HG03469 (cell line): ENCODE results near the gene VWF.
"Not testable (repeated sequence)": the region's sequence is repeated elsewhere in the genome, so short reads cannot be mapped to it uniquely, and the experiment has no call there.

ENCODE experiments used
- ATAC-seq: cut with Tn5 transposase; IDR thresholded peaks from one replicate; pipeline ENCODE4 v1.9.1; 2021; ENCODE audit warnings: mild to moderate bottlenecking, moderate library complexity, moderate number of reproducible peaks; ENCODE audit not compliant: unreplicated experiment

The VWF gene

DNA sequence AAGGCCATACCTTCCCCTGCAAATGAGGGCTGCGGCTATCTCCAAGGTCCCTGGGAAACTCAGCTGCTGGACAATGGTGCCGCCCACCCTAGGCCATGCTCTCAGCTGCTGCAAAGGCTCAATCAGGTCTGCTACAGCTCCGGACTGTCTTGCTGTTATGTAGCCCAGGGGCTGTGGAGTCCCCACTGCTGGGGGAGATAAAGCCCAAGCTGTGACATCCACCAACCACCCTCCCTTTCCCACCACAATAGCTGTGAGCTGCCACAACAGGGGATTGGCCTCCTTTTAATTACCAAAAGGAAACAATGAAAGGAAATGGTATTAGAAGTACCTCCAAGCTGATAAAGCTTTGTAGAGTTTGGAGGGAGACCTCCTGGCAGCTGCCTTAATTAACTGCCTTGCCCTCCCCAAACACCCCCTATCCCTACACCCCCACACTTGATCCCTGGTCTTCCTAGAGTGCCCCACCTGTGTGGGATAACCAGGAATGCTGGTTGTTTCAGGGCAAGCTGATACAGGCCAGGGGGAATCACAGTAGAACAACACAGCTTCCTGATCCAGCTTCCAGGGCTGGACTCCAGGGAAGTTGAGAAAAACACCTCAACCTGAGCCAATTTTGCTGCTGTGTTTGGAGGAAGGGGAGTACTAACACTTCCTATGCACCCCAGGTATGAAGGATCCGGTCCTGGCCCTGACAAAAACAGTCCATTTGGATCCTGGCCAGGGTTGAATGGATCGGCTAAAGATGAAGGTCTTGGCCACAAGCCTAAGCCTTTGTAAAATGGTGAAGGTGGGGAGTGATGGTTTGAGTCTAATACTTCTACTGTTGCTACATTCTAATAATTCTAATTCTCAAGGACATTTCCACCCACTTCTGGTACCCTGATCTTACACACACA lies at the start of gene VWF:
TSS of gene VWF (minus strand) at position 260 of the 899 bp plus-strand sequence. CDS start 1,474 bp downstream, outside the sequence.
- no peak for ATAC-seq

DNA sequence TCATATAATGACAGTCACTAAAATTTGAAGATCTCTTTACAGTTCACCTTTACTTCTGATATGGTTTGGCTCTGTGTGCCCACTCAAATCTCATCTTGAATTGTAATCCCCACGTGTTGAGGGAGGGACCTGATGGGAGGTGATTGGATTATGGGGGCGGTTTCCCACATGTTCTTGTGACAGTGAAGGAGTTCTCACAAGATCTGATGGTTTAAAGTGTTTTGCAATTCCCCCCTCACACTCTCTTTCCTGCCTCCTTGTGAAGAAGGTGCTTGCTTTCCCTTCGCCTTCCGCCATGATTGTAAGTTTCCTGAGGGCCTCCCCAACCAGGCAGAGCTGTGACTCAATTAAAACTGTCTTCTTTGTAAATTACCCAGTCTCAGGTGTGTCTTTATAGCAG lies 48.4 kb upstream of the VWF start:
- ATAC-seq, result no peak

DNA sequence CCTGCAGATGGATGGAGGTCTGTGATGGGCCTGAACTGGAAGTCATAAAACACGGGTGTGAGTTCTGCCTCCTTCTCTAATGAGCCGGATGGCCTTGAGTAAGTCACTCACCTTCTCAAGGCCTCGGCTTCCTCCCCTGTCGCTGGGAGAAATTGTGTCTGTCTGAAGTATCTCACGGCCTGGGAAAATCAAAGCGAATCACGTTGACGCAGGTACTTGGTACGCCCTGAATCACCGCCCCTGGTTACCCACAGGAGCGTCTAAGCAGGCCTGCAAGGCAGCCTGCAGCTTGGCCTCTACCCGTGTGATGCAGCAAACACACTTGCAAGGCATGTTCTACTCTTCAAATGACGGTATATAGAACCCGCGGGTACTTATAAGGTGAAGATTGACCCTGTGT lies 47.6 kb upstream of the VWF start:
- ATAC-seq, result no peak

DNA sequence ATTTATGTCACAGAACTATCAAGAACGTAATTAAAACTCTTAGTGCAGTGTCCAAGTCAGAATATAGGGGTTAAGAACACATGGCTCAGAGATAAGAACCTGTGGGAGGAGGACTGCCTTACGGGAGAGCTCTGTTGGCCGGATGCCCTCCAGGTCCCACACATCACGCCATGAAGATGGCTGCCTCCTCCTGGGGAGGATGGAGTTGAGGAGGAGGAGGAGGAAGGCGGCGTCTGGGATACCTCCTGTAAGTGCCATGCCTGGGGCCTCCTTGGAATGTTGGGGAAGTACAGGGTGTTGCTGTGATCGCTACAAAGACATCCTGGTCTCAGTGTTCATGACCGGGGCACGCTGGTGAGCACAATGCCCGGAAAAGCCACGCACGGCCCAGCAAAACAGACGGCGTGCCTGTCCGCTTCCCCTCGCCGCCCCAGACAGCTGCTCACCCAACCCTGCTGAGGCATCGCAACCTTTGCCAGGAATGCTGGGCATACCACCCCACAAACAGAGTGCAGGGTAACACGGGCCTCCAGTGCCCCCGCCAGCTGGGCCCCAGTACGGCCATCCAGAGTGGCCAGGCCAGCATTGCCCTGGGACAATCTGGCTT lies 47.0 kb upstream of the VWF start:
- ATAC-seq, result no peak

DNA sequence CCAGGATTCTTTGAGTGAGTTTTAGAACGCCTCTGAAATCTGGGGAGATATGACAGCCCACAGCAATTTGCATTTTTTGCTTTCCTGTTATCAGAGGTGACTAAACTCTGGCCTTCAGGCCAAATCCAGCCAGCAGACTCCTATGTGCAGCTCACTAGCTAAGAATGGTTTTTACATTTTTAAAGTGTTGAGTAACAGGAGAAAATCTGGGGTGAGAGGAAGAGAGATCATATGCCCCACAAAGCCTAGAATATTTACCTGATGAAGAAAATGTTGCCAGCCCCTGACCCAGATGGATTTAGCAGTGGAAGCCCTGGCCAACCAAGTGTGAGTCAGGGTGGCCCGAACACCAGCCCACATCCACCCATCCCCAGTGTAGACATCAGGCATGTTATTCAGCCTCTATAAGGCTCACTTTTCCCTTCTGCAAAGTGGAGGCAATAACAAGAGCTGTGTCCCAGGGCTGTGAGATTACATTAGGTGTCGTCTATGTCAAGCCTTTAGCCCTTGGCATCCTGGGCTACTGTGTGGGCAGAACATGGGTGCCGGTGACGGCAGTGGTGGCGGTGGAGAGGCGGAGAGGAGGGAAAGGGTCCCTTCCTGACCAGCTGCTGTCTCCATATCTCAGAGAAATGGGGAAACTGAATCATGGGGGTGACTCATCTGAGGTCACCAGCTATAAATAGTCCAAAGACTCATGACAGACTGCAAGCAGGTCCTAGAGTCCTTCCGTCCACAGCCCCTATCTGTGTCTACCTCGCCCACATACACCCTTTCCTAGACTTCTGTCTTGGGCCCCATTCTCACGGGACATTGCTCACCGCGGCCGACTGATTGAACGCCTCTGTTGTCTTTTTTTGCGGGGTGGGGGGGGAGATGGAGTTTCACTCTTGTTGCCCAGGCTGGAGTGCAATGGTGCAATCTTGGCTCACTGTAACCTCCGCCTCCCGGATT lies 43.1 kb upstream of the VWF start:
- ATAC-seq, result peak; percentile 57

DNA sequence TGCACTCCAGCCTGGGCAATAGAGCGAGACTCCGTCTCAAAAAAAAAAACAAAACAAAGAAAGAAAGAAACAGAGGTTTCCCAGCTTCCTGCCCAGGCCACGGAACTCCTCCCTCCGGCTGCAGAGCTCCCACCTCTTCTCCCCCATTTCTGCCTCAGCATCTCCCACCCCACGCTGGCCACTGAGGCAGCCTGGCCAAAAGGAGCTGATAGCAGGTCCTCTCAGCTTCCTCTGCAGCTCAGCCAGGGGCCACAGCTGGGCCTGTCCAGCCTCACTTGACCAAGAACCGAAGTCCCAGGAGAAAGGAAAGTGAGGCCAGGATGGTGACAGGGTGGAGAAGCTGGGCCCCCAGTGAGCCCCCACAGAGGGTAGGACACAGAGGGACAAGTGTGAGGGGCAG lies 42.3 kb upstream of the VWF start:
- no peak for ATAC-seq

DNA sequence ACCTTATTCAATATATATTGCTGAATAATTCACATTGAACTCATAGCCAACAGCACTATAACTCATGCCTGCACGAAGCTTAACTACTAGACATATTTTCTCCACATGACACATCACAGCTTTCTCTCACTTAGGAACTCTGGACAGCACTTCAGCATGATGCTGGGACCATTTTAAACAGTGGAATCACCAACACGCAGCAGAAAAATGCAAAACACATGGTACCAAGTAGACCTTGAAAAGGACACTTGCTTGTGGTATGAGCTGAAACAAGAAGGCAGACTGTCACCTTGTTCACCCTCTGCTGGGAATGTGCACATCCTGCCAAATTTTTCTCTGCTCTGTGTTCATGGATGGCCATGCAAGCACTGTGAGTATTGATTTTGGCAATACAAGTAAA lies 40.9 kb upstream of the VWF start:
- no peak for ATAC-seq

DNA sequence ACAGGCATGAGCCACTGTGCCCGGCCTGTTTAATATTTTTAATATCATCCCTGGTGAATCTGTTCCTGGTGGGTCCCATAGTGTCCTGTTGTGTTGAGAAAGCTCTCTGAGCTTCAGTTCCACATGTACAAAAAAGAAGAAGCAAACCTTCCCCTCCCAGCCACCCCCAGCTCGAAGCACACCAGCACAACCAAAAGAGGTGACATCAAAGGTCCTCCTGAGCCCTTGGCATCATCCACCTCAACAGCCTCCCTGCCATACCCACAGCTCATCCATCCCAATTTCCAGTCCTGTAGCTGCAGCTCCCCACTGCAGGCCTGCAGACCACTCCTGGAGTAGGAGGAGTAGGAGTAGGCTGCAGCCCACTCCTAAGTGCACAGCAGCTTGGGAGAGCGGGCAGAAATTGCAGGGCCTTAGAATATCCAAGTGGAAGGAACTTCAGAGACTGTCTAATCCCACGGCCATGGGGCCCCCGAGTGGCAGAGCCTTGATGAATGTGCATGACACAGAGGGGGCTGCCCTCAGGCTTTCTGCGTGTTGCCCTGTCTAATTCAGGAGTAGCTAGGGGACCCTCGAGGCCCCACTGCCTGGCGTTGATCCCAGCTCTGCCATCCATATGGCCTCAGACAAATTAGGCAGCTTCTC lies 39.1 kb upstream of the VWF start:
- ATAC-seq, result no peak

DNA sequence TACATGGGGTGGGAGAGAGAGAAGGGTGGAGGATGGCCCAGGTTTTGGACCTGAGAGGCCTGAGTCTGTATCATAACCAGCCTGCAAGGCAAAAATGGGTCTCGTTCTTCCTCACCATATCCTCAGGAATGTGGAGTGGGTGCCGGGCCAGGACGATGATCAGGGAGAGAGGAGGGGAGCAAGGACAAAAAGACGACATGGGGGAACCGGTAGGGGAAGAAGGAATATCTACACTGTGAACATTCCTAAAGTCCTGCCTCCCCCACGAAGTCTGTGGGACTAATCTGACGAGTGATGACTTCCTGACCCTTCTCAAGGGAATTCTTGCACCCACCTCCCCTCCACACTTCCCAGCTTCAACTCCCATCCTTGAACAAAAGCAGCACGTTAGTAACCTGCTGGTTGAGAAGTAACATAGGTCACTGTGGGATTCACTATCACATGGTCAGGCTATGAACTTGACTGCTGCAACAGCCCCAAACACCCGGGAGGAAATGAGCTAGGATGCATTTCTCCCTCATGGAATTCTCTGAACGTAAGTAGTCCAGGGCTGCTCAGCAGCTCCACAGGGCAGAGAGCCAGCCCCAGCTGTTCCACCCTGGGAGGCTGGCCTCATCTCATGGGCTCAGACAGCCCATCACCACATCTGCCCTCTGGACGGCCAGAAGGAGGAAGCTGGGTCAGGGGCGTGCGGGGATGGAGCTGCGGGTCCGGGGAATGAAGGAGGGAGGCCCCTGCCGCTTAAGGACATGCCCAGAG lies 36.8 kb upstream of the VWF start:
- no peak for ATAC-seq

DNA sequence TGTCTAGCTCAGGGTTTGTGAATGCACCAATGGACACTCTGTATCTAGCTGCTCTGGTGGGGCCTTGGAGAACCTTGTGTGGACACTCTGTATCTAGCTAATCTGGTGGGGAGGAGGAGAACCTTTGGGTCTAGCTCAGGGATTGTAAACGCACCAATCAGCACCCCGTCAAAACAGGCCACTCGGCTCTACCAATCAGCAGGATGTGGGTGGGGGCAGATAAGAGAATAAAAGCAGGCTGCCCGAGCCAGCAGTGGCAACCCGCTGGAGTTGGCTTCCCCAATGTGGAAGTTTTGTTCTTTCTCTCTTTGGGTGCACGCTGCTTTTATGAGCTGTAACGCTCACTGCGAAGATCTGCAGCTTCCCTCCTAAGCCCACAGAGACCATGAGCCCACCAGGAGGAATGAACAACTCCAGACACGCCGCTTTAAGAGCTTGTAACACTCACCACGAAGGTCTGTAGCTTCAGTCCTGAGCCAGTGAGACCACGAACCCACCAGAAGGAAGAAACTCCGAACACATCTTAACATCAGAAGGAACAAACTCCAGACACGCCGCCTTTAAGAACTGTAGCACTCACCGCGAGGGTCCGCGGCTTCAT lies 35.7 kb upstream of the VWF start:
- not testable (repeated sequence) for ATAC-seq

DNA sequence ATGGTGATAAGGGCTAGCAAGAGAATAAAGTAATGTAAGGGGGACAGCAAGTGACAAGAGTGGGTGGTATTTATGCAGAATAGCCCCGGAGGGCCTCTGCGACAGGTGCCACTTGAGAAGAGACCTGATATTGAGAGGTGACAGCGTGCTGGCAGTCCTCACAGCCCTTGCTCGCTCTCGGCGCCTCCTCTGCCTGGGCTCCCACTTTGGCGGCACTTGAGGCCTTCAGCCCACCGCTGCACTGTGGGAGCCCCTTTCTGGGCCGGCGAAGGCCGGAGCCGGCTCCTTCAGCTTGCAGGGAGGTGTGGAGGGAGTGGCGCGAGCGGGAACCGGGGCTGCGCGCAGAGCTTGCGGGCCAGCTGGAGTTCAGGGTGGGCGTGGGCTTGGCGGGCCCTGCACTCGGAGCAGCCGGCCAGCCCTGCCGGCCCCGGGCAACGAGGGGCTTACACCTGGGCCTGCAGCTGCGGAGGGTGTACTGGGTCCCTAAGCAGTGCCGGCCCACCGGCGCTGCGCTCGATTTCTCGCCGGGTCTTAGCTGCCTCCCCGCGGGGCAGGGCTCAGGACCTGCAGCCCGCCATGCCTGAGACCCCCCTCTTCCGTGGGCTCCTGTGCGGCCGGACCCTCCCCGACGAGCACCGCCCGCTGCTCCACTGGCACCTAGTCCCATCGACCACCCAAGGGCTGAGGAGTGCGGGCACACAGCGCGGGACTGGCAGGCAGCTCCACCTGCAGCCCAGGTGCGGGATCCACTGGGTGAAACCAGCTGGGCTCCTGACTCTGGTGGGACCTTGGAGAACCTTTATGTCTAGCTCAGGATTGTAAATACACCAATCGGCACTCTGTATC lies 34.9 kb upstream of the VWF start:
- not testable (repeated sequence) for ATAC-seq

DNA sequence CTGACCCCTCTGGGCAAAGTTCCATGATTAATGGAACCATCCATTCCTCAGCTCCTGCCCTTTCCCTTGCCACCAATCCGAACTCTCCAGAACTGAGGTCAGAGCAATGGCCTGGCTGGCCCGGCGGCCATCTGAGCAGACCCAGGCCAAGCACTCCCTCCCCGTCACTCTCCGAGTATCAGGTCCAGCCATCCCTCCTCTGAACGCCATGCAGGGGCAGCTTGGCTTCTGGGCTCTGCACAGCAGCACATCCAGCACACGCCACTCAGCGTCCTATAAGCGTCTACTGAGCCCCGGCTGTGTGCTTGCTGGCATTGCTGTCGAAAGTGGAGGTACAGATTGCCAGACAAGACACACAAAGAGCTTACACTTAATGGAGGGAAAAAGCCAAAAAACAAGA lies 34.3 kb upstream of the VWF start:
- no peak for ATAC-seq

DNA sequence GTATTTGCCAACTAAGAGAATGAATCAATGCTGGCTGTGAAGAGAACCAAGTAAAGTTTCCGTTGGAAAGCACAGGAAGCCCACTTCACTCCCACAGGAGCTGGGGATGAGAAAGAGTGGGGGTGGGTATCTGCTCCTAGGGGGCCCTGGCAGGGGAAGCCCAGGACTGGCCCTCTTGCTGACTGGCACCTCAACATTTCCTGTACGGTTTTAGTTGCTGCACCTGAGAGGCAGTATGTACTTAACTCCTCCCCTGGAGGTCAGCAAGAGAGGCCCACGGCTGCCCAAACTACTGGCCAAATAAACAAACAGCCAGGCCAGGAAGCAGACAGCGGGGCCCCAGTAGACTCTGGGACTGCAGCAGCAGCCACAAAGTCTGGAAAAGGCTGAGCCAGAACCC lies 33.8 kb upstream of the VWF start:
- ATAC-seq, result no peak

DNA sequence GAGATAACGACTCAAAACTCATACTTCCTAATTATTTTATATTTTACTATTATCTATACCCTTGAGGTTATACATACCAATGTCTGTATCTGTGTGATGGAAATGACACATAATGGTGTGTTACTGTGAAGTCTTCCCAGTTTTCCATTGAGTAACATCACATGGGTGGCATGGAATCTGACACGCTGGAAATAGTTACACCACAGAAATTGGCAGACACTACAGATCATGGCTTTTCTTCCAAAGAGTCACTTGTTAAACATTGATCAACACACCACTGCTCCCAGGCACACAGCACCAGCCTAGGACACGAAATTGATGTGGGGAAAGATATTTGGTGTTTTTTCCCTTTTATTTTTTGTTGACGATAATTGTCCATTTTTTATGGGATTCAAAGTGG lies 33.0 kb upstream of the VWF start:
- ATAC-seq, result no peak

DNA sequence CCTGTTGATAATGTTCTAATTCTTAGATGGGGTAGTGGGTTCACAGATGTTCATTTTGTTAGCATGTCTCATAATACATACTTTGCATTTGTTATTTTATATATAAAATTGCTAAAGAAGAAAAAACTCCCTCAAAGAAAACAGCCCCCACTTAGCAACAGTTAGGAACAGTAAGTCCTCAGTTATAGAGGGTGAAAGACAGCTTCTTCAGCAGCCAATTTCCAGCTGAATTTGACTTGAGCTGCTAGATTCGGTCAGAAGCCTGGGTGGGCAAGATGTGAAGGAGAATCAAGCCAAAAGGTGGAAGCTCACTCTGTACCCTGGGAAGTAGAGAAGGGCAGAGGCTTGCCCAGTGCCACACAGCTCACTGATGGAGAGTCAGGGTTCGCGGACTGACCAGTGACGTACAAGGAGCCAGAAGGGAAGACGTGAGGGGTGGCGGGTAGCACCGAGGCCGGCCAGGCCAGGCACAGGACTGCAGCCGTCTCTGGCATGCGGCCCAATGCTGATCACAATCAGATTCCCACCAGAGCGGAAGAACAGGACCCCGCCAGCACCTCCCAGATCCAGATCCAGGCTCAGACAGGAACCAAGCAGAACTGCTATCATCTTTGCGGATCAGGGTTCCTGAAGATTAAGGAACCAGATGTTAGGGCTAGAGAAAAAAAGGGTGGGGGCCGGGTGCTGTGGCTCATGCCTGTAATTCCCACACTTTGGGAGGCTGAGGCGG lies 30.4 kb upstream of the VWF start:
- ATAC-seq, result no peak

DNA sequence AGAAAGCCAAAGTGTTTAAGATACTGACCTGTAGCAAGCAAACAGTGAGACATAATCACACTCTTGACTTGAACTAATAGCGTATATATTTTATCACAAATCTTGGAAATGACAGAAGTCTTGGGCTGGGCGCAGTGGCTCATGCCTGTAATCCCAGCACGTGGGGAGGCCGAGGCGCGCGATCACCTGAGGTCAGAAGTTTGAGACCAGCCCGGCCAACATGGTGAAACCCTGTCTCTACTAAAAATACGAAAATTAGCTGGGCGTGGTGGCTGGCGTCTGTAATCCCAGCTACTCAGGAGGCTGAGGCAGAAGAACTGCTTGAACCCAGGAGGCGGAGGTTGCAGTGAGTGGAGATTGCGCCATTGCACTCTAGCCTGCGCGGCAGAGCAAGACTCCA lies 24.3 kb upstream of the VWF start:
- ATAC-seq, result not testable (repeated sequence)

DNA sequence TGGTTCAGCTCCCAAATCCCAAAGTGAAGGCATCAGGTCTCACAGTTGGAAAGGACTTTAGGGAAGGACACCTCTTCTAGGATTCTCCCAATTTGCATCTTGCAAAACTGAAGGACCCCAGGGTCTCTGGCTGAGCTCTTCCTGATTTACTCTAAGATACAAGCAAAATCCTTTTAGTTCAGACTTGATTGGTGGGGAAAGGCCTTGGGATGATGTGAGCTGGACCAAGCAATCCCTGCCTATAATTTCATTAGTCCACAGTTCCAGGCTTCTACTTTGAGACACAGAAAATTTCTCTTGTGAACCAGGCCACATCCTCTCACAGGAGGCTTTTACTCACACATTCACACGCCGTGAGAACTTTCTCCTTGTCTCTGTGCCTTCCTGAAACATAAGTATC lies 23.6 kb upstream of the VWF start:
- ATAC-seq, result no peak

DNA sequence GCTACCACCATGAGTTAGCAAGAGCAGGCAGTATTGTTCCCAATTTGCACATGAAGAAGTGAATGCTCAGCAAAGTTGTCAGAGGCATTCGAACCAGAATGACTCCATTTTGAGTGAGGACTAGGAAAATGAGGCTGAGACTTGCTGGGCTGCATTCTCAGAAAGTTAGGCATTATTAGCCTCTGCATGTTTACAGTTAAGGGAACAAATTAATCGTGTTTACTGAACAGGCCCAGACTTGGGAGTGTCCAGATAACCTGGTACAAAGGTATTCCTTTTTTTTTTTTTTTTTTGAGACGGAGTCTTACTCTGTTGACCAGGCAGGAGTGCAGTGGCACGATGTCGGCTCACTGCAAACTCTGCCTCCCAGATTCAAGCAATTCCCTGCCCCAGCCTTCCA lies 22.5 kb upstream of the VWF start:
- ATAC-seq, result no peak
